HepG2 (cell line): ENCODE data around the gene DOK7. TPM values are rescaled to one million over a fixed set of nuclear protein-coding genes. Genes with fewer than 3 reads are reported as not detected.

Experiments used
- ATAC-seq: fragments of 200-7000 bp; cut with Tn5 transposase; 3 replicates; pipeline ENCODE4 v1.9.1; 2020; ENCODE audit warnings: mild to moderate bottlenecking, moderate library complexity
- BruUV-seq: library from RNA; stranded (reverse); fragments of 400-500 nt; replicated peaks from 2 replicates; lab custom pipeline; 2021; lab: Mats Ljungman, UMichigan
- CTCF ChIA-PET: fragments of 300-600 bp; formaldehyde crosslinking; extraction: SDS; loops from one replicate; lab custom pipeline; 2021; ENCODE audit warnings: low total read pairs, inconsistent platforms, low intra/inter-chr PET ratio; lab: Yijun Ruan, JAX
- POLR2A ChIA-PET: fragments of 350-600 bp; sonication (Branson Sonifier 250); formaldehyde crosslinking; loops from one replicate; lab custom pipeline; 2020; ENCODE audit warnings: antibody characterized with exemption, inconsistent platforms; lab: Yijun Ruan, JAX
- DNase-seq: peaks from one replicate; pipeline ENCODE4 v3.0.0-alpha.2; 2015; ENCODE audit warnings: low spot score
- FAIRE-seq: peaks from 3 replicates; lab custom pipeline; 2011; peaks lifted over from hg19 to GRCh38; lab: Jason Lieb, UNC
- H2AFZ ChIP-seq: one replicate; pipeline ENCODE4 v1.6.1; 2011; ENCODE audit warnings: low read length, inconsistent platforms
- H3K27ac ChIP-seq: fragments of 300-600 bp; 3 replicates; pipeline ENCODE4 v1.8.0; 2011; ENCODE audit warnings: mixed run types, mild to moderate bottlenecking, mixed read lengths, low read length, inconsistent platforms; ENCODE audit not compliant: insufficient read depth; ENCODE audit errors: extremely low read length
- H3K27me3 ChIP-seq, 2 experiments: fragments of 200-600 bp in 1 of 2; 2 replicates in 1 of 2; 3 replicates in 1 of 2; pipeline versions ENCODE4 v1.6.0 to v1.8.0; 2011; ENCODE audit warnings: low read length in 2 of 2, mild to moderate bottlenecking in 2 of 2, moderate library complexity in 2 of 2, inconsistent platforms in 1 of 2; ENCODE audit not compliant: insufficient read depth in 2 of 2, control insufficient read depth in 1 of 2
- H3K36me3 ChIP-seq, 2 experiments: fragments of 200-600 bp in 1 of 2; replicated peaks in 1 of 2; 2 replicates in 1 of 2; 3 replicates in 1 of 2; pipeline versions ENCODE4 v1.5.1 to v1.8.0; 2011; ENCODE audit warnings: low read length in 2 of 2, inconsistent platforms in 1 of 2; ENCODE audit not compliant: insufficient read depth in 2 of 2, control insufficient read depth in 1 of 2
- H3K4me1 ChIP-seq: 2 replicates; pipeline ENCODE4 v1.5.1; 2012; ENCODE audit warnings: low read length, inconsistent platforms; ENCODE audit not compliant: insufficient read depth
- H3K4me2 ChIP-seq: 2 replicates; pipeline ENCODE4 v1.6.0; 2011; ENCODE audit warnings: low read depth, low read length, inconsistent platforms
- H3K4me3 ChIP-seq, 3 experiments: fragments of 200-600 bp in 1 of 3; sonication (generic), shearing (Covaris generic) in 1 of 3; replicated peaks in 1 of 3; 2 replicates each; pipeline ENCODE4 v1.5.1; 2011 to 2016; ENCODE audit warnings: low read length in 3 of 3, inconsistent platforms in 2 of 3, low read depth in 2 of 3, mild to moderate bottlenecking in 2 of 3, control low read depth in 1 of 3, mixed read lengths in 1 of 3; ENCODE audit not compliant: insufficient read depth in 1 of 3
- H3K79me2 ChIP-seq: one replicate; pipeline ENCODE4 v1.6.1; 2011; ENCODE audit warnings: low read length, inconsistent platforms; ENCODE audit not compliant: insufficient read depth
- H3K9ac ChIP-seq: 2 replicates; pipeline ENCODE4 v1.6.0; 2011; ENCODE audit warnings: mild to moderate bottlenecking, low read depth, low read length, inconsistent platforms; ENCODE audit not compliant: insufficient read depth
- H3K9me3 ChIP-seq: 2 replicates; pipeline ENCODE4 v1.5.1; 2012; ENCODE audit warnings: mild to moderate bottlenecking, low read length
- H4K20me1 ChIP-seq: 2 replicates; pipeline ENCODE4 v1.6.0; 2011; ENCODE audit warnings: inconsistent platforms, mild to moderate bottlenecking, low read length, moderate library complexity; ENCODE audit not compliant: insufficient read depth
- CREB1 ChIP-seq, 2 experiments: fragments of 450-650 bp in 1 of 2; IDR thresholded peaks; 2 replicates each; pipeline ENCODE4 v1.6.1; 2016 to 2017; ENCODE audit warnings: control low read depth in 1 of 2, mild to moderate bottlenecking in 1 of 2, missing compliant biosample characterization in 1 of 2, missing genetic modification characterization in 1 of 2
- DBP ChIP-seq: sonication (generic); formaldehyde crosslinking; IDR thresholded peaks from 2 replicates; pipeline ENCODE4 v1.4.0; 2020; ENCODE audit warnings: missing genetic modification reagents; ENCODE audit errors: not compliant biosample characterization
- HES4 ChIP-seq: sonication (generic); formaldehyde crosslinking; IDR thresholded peaks from 2 replicates; pipeline ENCODE4 v1.9.0; 2021; ENCODE audit warnings: mild to moderate bottlenecking, missing genetic modification reagents, borderline replicate concordance
- KDM3A ChIP-seq: IDR thresholded peaks from 2 replicates; pipeline ENCODE4 v1.6.1; 2018; ENCODE audit warnings: low read depth, missing compliant biosample characterization
- NR2F1 ChIP-seq, 2 experiments: fragments of 450-650 bp in 1 of 2; formaldehyde crosslinking in 1 of 2; IDR thresholded peaks; 2 replicates each; pipeline versions ENCODE4 v1.5.0 to v1.6.1; 2016 to 2020; ENCODE audit warnings: mild to moderate bottlenecking in 1 of 2, missing compliant biosample characterization in 1 of 2, missing genetic modification reagents in 1 of 2, moderate library complexity in 1 of 2
- NR2F2 ChIP-seq: IDR thresholded peaks from 2 replicates; pipeline ENCODE4 v1.6.1; 2012; ENCODE audit warnings: low read depth, inconsistent platforms, borderline replicate concordance
- SIN3B ChIP-seq: fragments of 150-350 bp; IDR thresholded peaks from 2 replicates; pipeline ENCODE4 v1.6.1; 2014; ENCODE audit warnings: low read length
- SIX1 ChIP-seq: sonication (generic); formaldehyde crosslinking; IDR thresholded peaks from 2 replicates; pipeline ENCODE4 v1.4.0; 2020; ENCODE audit warnings: missing genetic modification reagents, borderline replicate concordance
- TSC22D2 ChIP-seq: sonication (generic); formaldehyde crosslinking; IDR thresholded peaks from 2 replicates; pipeline ENCODE4 v1.5.1; 2020; ENCODE audit warnings: missing genetic modification reagents, mild to moderate bottlenecking, borderline replicate concordance
- ZFAT ChIP-seq: sonication (generic); formaldehyde crosslinking; conservative IDR thresholded peaks from 2 replicates; pipeline ENCODE4 v1.8.1; 2023; ENCODE audit warnings: missing genetic modification reagents, inconsistent platforms
- ZFP37 ChIP-seq: sonication (generic); formaldehyde crosslinking; IDR thresholded peaks from 2 replicates; pipeline ENCODE4 v1.4.0; 2020; ENCODE audit warnings: missing genetic modification reagents, borderline replicate concordance
- ZNF138 ChIP-seq: sonication (generic); formaldehyde crosslinking; IDR thresholded peaks from 2 replicates; pipeline ENCODE4 v1.5.0; 2020; ENCODE audit warnings: mild to moderate bottlenecking, low read depth, missing genetic modification reagents
- ZNF354B ChIP-seq: sonication (generic); formaldehyde crosslinking; IDR thresholded peaks from 2 replicates; pipeline ENCODE4 v1.8.0; 2022; ENCODE audit warnings: mild to moderate bottlenecking, missing genetic modification reagents
- ZNF468 ChIP-seq: sonication (generic); formaldehyde crosslinking; IDR thresholded peaks from 2 replicates; pipeline ENCODE4 v1.8.0; 2022; ENCODE audit warnings: mild to moderate bottlenecking, moderate library complexity, missing genetic modification reagents
- ZNF615 ChIP-seq: sonication (generic); formaldehyde crosslinking; IDR thresholded peaks from 2 replicates; pipeline ENCODE4 v1.5.0; 2020; ENCODE audit warnings: mild to moderate bottlenecking, missing genetic modification reagents, borderline replicate concordance
- WGBS: methylation state at CpG from one replicate; pipeline ENCODE4 v1.1.6; 2017; ENCODE audit warnings: low lambda C conversion rate; 5-methylcytosine and 5-hydroxymethylcytosine counted together
- in situ Hi-C: cut with HindIII; loops from 2 replicates; pipeline ENCODE4 v1.10.0; 2017; ENCODE audit warnings: low pct_unique_long_range_greater_than_20kb; ENCODE audit not compliant: extremely low pct_ligation_motif_present
- intact Hi-C: fragments of 100-400 bp; cut with micrococcal nuclease; formaldehyde crosslinking; loops from one replicate; pipeline ENCODE4 v1.10.0; 2022; ENCODE audit not compliant: unreplicated experiment
- polyA plus RNA-seq, 8 experiments: library from polyadenylated mRNA; depleted of rRNA in 3 of 8; stranded (reverse) in 7 of 8; unstranded in 1 of 8; fragments of >200 nt; fragmentation: Illumina TruSeq in 4 of 8; extraction: Trizol in 4 of 8; gene quantifications; 2 replicates each; pipeline versions ENCODE4 v1.2.1 to v1.2.3, GENCODE V29; 2011 to 2016; ENCODE audit warnings: low read depth in 4 of 8, missing spikeins in 1 of 8, mixed read lengths in 1 of 8; ENCODE audit not compliant: insufficient read depth in 1 of 8
- total RNA-seq, 5 experiments: library from RNA; depleted of rRNA; stranded (reverse); fragments of >200 nt; fragmentation: Illumina TruSeq; extraction: Trizol; gene quantifications; 2 replicates each; pipeline ENCODE4 v1.2.3, GENCODE V29; 2016; ENCODE audit warnings: low read depth in 1 of 5
- TF ChIP-seq, protein P1 (sequence below): sonication (generic); formaldehyde crosslinking; IDR thresholded peaks from 2 replicates; pipeline ENCODE4 v1.9.0; 2021; ENCODE audit warnings: missing genetic modification reagents, borderline replicate concordance
- TF ChIP-seq, protein P2 (sequence below): sonication (generic); formaldehyde crosslinking; IDR thresholded peaks from 2 replicates; pipeline ENCODE4 v1.5.0; 2020; ENCODE audit warnings: mild to moderate bottlenecking, low read depth, missing genetic modification reagents, borderline replicate concordance
- TF ChIP-seq, protein P3 (sequence below): sonication (generic); formaldehyde crosslinking; conservative IDR thresholded peaks from 2 replicates; pipeline ENCODE4 v1.8.0; 2022; ENCODE audit warnings: missing genetic modification reagents

Gene DOK7
- total and polyA plus RNA-seq, 2 of the 13 experiments (the other 11 are each of a cell fraction or from before 2014, with no cell fraction given): 0.03 to 0.07 TPM

- DNase-seq: no peak
- no peaks in the 10 kb centered on the region for H3K9me3 ChIP-seq
- ChIA-PET POLR2A (no interaction called here), CTCF (no interaction called here)
- no peak for FAIRE-seq
- H3K4me1 ChIP-seq: peaks cover 16% of the 10 kb centered on the region
- no peak overlapping the region for H3K27ac ChIP-seq
- no peak overlapping the region for H3K4me2 ChIP-seq
- H3K79me2 ChIP-seq: no peaks in the 10 kb centered on the region
- no peak for ATAC-seq
- no peak overlapping the region for H3K4me3 ChIP-seq
- H4K20me1 ChIP-seq: no peaks in the 10 kb centered on the region
- in situ Hi-C loops (no loop called here), intact Hi-C loops (no loop called here)
- no peak for TF ChIP-seq ZNF138 (CRISPR knock-in tag)
- TF ChIP-seq KDM3A: no peak
- TF ChIP-seq ZNF468: no peak
- no peak for TF ChIP-seq SIX1
- TF ChIP-seq, protein P1, sequence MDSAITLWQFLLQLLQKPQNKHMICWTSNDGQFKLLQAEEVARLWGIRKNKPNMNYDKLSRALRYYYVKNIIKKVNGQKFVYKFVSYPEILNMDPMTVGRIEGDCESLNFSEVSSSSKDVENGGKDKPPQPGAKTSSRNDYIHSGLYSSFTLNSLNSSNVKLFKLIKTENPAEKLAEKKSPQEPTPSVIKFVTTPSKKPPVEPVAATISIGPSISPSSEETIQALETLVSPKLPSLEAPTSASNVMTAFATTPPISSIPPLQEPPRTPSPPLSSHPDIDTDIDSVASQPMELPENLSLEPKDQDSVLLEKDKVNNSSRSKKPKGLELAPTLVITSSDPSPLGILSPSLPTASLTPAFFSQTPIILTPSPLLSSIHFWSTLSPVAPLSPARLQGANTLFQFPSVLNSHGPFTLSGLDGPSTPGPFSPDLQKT (CRISPR knock-in tag): no peak
- no peak for TF ChIP-seq ZNF615
- TF ChIP-seq NR2F1 (CRISPR knock-in tag; IDR thresholded peaks at IDR 0.05): no peak
- TF ChIP-seq HES4: no peak
- no peak for TF ChIP-seq SIN3B
- TF ChIP-seq, protein P2, sequence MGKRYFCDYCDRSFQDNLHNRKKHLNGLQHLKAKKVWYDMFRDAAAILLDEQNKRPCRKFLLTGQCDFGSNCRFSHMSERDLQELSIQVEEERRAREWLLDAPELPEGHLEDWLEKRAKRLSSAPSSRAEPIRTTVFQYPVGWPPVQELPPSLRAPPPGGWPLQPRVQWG (CRISPR knock-in tag): no peak
- no peak for TF ChIP-seq ZNF354B
- TF ChIP-seq ZFAT (CRISPR knock-in tag): no peak
- TF ChIP-seq TSC22D2 (CRISPR knock-in tag): no peak
- no peak for TF ChIP-seq NR2F2
- TF ChIP-seq CREB1 (IDR thresholded peaks at IDR 0.05): no peak
- no peak for TF ChIP-seq CREB1 (CRISPR knock-in tag; IDR thresholded peaks at IDR 0.05)
- TF ChIP-seq DBP: no peak
- TF ChIP-seq, protein P3, sequence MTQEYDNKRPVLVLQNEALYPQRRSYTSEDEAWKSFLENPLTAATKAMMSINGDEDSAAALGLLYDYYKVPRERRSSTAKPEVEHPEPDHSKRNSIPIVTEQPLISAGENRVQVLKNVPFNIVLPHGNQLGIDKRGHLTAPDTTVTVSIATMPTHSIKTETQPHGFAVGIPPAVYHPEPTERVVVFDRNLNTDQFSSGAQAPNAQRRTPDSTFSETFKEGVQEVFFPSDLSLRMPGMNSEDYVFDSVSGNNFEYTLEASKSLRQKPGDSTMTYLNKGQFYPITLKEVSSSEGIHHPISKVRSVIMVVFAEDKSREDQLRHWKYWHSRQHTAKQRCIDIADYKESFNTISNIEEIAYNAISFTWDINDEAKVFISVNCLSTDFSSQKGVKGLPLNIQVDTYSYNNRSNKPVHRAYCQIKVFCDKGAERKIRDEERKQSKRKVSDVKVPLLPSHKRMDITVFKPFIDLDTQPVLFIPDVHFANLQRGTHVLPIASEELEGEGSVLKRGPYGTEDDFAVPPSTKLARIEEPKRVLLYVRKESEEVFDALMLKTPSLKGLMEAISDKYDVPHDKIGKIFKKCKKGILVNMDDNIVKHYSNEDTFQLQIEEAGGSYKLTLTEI (CRISPR knock-in tag): no peak
- no peak for TF ChIP-seq ZFP37 (CRISPR knock-in tag)
- H3K9ac ChIP-seq: no peak overlapping the region
- H2AFZ ChIP-seq: no peak overlapping the region
- no TSS peak for BruUV-seq
- WGBS: 33% methylated on average over 9 of the region's 12 CpGs
- H3K36me3 ChIP-seq: no peaks in the 10 kb centered on the region
- H3K27me3 ChIP-seq: peaks cover 31 to 91% of the 10 kb centered on the region in 2 experiments
Measured at GRCh38 chr4:3482707-3483106, 19.6 kb downstream of the DOK7 start.
